Caco-2 (cell line): Measurements from ENCODE around the gene LRRC7. TPM values are rescaled to one million over a fixed set of nuclear protein-coding genes. Genes with fewer than 3 reads are reported as not detected.

Experiments
- BruUV-seq: library from RNA; stranded (reverse); fragments of 400-500 nt; replicated peaks from 2 replicates; lab custom pipeline; 2021; lab: Mats Ljungman, UMichigan
- CTCF ChIA-PET: fragments of 300-600 bp; sonication (Branson Sonifier 250); formaldehyde crosslinking; loops from one replicate; lab custom pipeline; 2022; ENCODE audit warnings: antibody characterized with exemption; lab: Charles Lee
- POLR2A ChIA-PET: fragments of 300-600 bp; sonication (Branson Sonifier 250); formaldehyde crosslinking; loops from one replicate; lab custom pipeline; 2022; ENCODE audit warnings: antibody characterized with exemption; lab: Charles Lee
- DNase-seq, 2 experiments: peaks; one replicate each; pipeline versions ENCODE4 v3.0.0 to v3.0.0-alpha.2; 2020 to 2022
- H3K27me3 ChIP-seq: replicated peaks from 2 replicates; pipeline ENCODE4 v1.6.0; 2011; ENCODE audit warnings: low read length; ENCODE audit not compliant: control insufficient read depth, insufficient read depth
- H3K36me3 ChIP-seq: 2 replicates; pipeline ENCODE4 v1.5.1; 2011; ENCODE audit warnings: low read length; ENCODE audit not compliant: control insufficient read depth, insufficient read depth
- H3K4me1 ChIP-seq: fragments of 250-450 bp; sonication (Bioruptor Pico); 2 replicates; pipeline ENCODE4 v1.5.1; 2020; ENCODE audit warnings: mild to moderate bottlenecking
- H3K4me3 ChIP-seq: 2 replicates; pipeline ENCODE4 v1.5.1; 2011; ENCODE audit warnings: low read depth, mild to moderate bottlenecking, control low read depth, low read length
- H3K9me3 ChIP-seq: fragments of 250-450 bp; sonication (Bioruptor Pico); 2 replicates; pipeline ENCODE4 v1.5.1; 2020; ENCODE audit warnings: mild to moderate bottlenecking, moderate library complexity
- H3K27ac Mint-ChIP-seq: one replicate; pipeline ENCODE4 v1.8.0; 2022; ENCODE audit warnings: mixed read lengths; ENCODE audit not compliant: unreplicated experiment
- H3K27me3 Mint-ChIP-seq: one replicate; pipeline ENCODE4 v1.8.0; 2022; ENCODE audit warnings: mixed read lengths; ENCODE audit not compliant: insufficient read depth, unreplicated experiment
- H3K36me3 Mint-ChIP-seq: one replicate; pipeline ENCODE4 v1.8.0; 2022; ENCODE audit warnings: mild to moderate bottlenecking, mixed read lengths; ENCODE audit not compliant: insufficient read depth, unreplicated experiment
- H3K4me1 Mint-ChIP-seq: one replicate; pipeline ENCODE4 v1.8.0; 2022; ENCODE audit warnings: low read depth, mixed read lengths; ENCODE audit not compliant: unreplicated experiment
- H3K4me3 Mint-ChIP-seq: one replicate; pipeline ENCODE4 v1.8.0; 2022; ENCODE audit warnings: mild to moderate bottlenecking, moderate library complexity, mixed read lengths; ENCODE audit not compliant: unreplicated experiment
- H3K9me3 Mint-ChIP-seq: one replicate; pipeline ENCODE4 v1.8.0; 2022; ENCODE audit warnings: mixed read lengths; ENCODE audit not compliant: unreplicated experiment
- CTCF ChIP-seq, 2 experiments: fragments of 200-600 bp in 1 of 2; IDR thresholded peaks; 1 replicate in 1 of 2; 2 replicates in 1 of 2; pipeline versions ENCODE4 v1.5.1 to v1.8.0; 2011 to 2022; ENCODE audit warnings: antibody characterized with exemption in 1 of 2, control low read depth in 1 of 2, inconsistent platforms in 1 of 2, low read depth in 1 of 2, low read length in 1 of 2, mild to moderate bottlenecking in 1 of 2, moderate library complexity in 1 of 2; ENCODE audit not compliant: insufficient read depth in 1 of 2, severe bottlenecking in 1 of 2, unreplicated experiment in 1 of 2
- intact Hi-C: fragments of 100-400 bp; cut with micrococcal nuclease; formaldehyde crosslinking; loops from one replicate; pipeline ENCODE4 v1.10.0; 2022; ENCODE audit not compliant: unreplicated experiment
- total RNA-seq: library from RNA; stranded (reverse); gene quantifications from 2 replicates; pipeline ENCODE4 v1.2.3, GENCODE V29; 2022

Gene LRRC7
- total RNA-seq, 1 experiment from 2014 or later: 8.5 TPM

GRCh38 chr1:69739251-69739605 lies 171.5 kb downstream of the LRRC7 start:
- Histone ChIP-seq H3K9me3 (no peaks in the 10 kb centered on the region), H3K36me3 (no peaks in the 10 kb centered on the region), H3K27me3 (no peaks in the 10 kb centered on the region), H3K4me3 (no peak overlapping the region), H3K4me1 (no peaks in the 10 kb centered on the region)
- BruUV-seq: no TSS peak
- H3K27ac Mint-ChIP-seq: no peak overlapping the region
- H3K9me3 Mint-ChIP-seq: no peaks in the 10 kb centered on the region
- TF ChIP-seq CTCF (IDR thresholded peaks at IDR 0.05; ENCODE audit: insufficient read depth in 1 of 2, low read depth in 1 of 2, low read length in 1 of 2, severe bottlenecking in 1 of 2, unreplicated experiment in 1 of 2): no peak
- H3K4me3 Mint-ChIP-seq: no peak overlapping the region
- no peaks in the 10 kb centered on the region for H3K27me3 Mint-ChIP-seq
- intact Hi-C loops: loop anchor here (5.0 kb wide), 1 partner anchor 1267 kb away; no protein-coding TSS in a partner anchor
- H3K4me1 Mint-ChIP-seq: peaks cover 8% of the 10 kb centered on the region
- CTCF ChIA-PET: no interaction called here
- DNase-seq: no peak
- POLR2A ChIA-PET: no interaction called here
- no peaks in the 10 kb centered on the region for H3K36me3 Mint-ChIP-seq

- no peaks in the 10 kb centered on the region for H3K27me3 Mint-ChIP-seq
- Histone ChIP-seq H3K4me1 (no peaks in the 10 kb centered on the region), H3K4me3 (no peak overlapping the region), H3K9me3 (no peaks in the 10 kb centered on the region), H3K27me3 (no peaks in the 10 kb centered on the region), H3K36me3 (no peaks in the 10 kb centered on the region)
- no peaks in the 10 kb centered on the region for H3K9me3 Mint-ChIP-seq
- CTCF ChIA-PET: no interaction called here
- no peaks in the 10 kb centered on the region for H3K36me3 Mint-ChIP-seq
- no peak for TF ChIP-seq CTCF (IDR thresholded peaks at IDR 0.05; ENCODE audit: insufficient read depth in 1 of 2, low read depth in 1 of 2, low read length in 1 of 2, severe bottlenecking in 1 of 2, unreplicated experiment in 1 of 2)
- H3K27ac Mint-ChIP-seq: no peak overlapping the region
- H3K4me1 Mint-ChIP-seq: peaks cover 8% of the 10 kb centered on the region
- no TSS peak for BruUV-seq
- intact Hi-C loops: loop anchor here (5.0 kb wide), 1 partner anchor 1181 kb away; no protein-coding TSS in a partner anchor
- DNase-seq: no peak
- H3K4me3 Mint-ChIP-seq: no peak overlapping the region
- POLR2A ChIA-PET: no interaction called here
Measured at GRCh38 chr1:69743146-69743545, 175.4 kb downstream of the LRRC7 start.

- ChIA-PET POLR2A (no interaction called here), CTCF (no interaction called here)
- Histone ChIP-seq H3K27me3 (no peaks in the 10 kb centered on the region), H3K36me3 (no peaks in the 10 kb centered on the region), H3K4me3 (no peak overlapping the region), H3K9me3 (no peaks in the 10 kb centered on the region), H3K4me1 (no peaks in the 10 kb centered on the region)
- no TSS peak for BruUV-seq
- no peak for TF ChIP-seq CTCF (IDR thresholded peaks at IDR 0.05; ENCODE audit: insufficient read depth in 1 of 2, low read depth in 1 of 2, low read length in 1 of 2, severe bottlenecking in 1 of 2, unreplicated experiment in 1 of 2)
- H3K9me3 Mint-ChIP-seq: no peaks in the 10 kb centered on the region
- no peaks in the 10 kb centered on the region for H3K36me3 Mint-ChIP-seq
- H3K27ac Mint-ChIP-seq: no peak overlapping the region
- DNase-seq: no peak
- H3K27me3 Mint-ChIP-seq: no peaks in the 10 kb centered on the region
- intact Hi-C loops: loop anchor here (5.0 kb wide), 1 partner anchor 1182 kb away; no protein-coding TSS in a partner anchor
- no peaks in the 10 kb centered on the region for H3K4me1 Mint-ChIP-seq
- H3K4me3 Mint-ChIP-seq: no peak overlapping the region
Measured at GRCh38 chr1:69744381-69744780, 176.7 kb downstream of the LRRC7 start.
